HCEC 1CT (cell line): ENCODE measurements around the gene ITFG2.
A peak's percentile ranks its signal among the peaks of the same experiment; 100 is the strongest.

Source experiments
- DNase-seq: peaks from one replicate; pipeline ENCODE4 v3.0.0-alpha.2; 2017

The ITFG2 gene

DNA sequence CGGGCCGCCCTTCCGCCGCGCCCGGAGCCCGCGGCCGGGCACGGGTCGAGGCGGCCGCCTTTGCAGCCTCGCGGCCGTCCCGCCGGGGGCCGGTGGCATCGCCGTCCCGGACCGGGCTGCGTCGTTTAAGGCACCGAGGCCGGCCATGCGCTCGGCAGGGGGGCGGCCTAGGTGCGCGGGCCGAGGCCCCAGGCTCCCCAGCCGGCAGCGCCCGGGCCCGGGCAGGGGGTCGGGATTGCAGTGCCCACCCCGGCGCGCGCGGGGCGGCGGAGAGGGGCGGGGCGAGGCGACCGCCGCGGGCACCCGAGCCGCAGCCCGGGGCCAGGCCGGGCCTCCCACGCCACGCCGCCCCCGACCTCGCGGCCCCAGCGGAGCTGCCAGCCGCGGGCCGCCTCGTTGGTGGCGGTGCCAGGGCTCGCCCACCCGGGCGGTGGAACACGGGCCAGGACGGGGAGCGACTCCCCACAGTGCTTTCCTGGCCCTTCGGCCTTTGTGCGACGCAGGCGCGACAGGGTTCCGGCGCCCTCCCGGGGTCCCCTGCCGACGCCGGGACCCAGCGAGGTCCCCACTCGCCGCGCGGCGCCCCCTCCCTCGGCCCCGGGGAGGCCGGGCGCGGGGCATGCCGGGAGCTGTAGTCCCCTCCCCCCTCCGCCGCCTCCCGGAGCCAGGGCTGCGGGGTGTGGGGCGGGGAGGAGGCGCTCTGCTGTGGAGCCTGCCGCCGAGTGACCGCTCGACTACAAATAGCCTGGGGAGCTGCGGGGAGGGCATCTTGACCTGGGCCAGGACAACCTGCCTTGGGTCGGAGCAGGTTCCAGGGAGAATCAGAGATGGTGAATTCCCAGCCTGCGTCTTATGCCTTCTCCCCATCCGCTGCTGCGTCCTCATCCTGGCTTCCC, 16.9 kb upstream of the ITFG2 start:
- peak; percentile 49 for DNase-seq

DNA sequence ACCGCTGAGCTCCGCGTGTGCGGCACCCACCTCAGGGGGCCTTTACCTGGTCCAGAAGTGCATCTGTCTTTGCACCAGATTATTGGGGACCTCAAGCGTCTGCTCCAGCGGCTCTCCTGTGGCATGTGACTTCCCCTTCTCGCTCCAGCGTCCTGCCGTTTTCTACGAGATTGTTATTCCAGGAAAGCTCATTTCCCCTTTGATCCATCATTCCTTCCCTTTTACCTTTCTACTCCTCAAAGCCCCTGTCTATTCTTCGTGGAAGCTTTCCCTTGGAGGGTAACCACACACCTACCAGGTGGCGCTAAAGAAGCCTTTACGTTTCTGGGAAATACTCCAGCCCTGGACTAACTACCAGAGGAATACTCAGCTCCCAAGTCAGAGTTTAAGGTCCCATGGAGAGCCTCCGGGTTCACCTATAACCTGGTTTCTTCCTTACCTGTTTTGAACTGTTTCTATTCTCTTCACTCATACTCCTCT, 16.2 kb upstream of the ITFG2 start:
- no peak for DNase-seq

DNA sequence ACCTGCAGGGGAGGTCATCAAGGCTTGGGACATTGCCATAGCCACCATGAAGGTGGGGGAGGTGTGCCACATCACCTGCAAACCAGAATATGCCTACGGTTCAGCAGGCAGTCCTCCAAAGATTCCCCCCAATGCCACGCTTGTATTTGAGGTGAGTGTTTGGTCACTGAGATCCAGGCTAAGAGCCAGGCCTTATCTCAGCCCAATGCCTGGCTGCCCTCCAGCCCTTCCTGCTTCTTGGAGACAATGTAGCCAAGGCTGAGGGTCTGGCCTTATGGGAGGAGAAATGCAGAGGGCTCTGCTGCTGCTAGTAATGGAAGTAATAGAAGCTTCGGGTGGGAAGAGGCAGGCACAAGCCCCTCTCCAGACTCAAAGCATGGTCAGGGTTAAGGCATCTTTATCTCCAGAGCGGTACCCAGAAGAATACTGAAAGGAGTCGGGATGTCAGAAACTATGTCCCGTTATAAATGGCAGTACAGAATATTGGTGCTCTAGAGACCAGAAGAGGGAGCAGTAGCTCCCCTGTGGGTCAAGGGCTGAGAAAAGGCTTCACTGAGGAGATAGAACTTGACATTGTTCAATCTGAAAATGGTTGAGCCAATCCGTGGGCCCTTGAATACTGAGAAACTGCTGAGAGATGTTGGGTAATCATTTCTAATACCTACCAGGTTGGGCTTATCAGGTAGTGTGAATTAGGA, 14.6 kb upstream of the ITFG2 start:
- no peak for DNase-seq

DNA sequence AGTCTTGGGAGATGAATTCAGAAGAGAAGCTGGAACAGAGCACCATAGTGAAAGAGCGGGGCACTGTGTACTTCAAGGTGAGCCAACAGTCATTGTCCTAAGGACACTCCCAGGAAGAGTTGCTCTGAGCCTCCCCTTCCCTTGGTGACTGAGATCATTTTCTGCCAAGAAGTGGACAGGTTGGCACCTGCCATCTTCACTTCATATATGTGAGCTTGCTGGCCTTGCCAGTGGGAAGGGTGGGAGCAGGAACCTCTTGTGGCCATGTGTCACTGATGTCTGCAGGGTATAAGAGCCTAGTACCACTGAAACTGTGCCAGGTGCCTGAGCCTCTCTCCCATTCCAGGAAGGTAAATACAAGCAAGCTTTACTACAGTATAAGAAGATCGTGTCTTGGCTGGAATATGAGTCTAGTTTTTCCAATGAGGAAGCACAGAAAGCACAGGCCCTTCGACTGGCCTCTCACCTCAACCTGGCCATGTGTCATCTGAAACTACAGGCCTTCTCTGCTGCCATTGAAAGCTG, 12.4 kb upstream of the ITFG2 start:
- DNase-seq, result no peak

DNA sequence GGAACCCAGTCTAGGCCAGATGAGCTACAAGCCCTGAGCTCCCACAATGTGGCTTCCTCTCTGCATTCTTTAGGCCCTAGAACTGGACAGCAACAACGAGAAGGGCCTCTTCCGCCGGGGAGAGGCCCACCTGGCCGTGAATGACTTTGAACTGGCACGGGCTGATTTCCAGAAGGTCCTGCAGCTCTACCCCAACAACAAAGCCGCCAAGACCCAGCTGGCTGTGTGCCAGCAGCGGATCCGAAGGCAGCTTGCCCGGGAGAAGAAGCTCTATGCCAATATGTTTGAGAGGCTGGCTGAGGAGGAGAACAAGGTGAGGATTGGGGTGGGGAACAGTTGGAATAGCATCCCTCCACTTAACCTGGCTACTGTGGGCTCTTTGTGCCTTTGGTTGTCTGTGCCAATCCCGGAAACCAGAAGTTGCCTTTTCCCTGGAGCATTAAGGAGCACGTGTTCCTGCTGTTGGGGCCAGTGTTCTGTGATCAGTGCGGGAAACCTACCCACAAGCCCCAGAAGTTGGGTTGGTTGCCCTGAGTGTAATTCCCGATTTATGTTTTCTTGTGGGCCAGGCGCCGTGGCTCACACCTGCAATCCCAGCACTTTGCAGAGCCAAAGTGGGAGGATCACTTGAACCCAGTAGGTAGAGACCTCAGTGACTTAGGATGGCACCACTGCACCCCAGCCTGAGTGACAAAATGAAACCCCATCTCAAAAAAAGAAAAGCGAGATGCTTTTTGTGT, 11.3 kb upstream of the ITFG2 start:
- no peak for DNase-seq

DNA sequence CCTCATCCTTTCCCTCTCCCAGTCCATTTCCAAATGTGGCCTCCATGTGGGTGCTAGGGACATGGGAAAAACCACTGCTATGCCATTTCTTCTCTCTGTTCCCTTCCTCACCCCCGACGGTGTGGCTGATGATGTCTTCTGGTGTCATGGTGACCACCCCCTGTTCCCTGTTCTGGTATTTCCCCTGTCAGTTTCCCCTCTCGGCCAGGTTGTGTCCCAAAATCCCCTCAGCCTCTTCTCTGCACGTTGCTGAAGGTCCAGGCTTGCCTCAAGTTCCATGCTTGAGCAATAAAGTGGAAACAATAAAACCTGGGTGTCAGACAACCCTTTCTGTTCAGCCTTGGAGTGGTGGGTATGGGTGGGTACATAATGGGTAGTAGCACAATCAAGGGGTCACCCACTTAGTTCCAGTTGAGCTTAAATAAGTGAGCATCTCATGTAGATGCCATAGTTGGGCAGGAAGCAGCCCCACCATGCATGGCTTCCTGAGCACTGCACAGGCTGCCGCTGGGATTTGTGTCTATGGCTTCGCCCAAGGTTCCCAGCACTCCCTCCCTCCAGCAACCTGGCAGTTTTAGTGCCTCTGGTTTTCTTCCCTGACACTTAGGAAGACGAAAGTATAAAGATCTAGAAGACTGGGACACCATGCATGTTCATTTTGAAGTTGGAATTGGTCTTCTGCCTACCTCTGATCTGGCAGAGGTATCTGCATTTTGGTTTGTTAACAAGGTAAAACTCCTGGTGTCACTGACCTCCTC, 8.7 kb upstream of the ITFG2 start:
- no peak for DNase-seq

DNA sequence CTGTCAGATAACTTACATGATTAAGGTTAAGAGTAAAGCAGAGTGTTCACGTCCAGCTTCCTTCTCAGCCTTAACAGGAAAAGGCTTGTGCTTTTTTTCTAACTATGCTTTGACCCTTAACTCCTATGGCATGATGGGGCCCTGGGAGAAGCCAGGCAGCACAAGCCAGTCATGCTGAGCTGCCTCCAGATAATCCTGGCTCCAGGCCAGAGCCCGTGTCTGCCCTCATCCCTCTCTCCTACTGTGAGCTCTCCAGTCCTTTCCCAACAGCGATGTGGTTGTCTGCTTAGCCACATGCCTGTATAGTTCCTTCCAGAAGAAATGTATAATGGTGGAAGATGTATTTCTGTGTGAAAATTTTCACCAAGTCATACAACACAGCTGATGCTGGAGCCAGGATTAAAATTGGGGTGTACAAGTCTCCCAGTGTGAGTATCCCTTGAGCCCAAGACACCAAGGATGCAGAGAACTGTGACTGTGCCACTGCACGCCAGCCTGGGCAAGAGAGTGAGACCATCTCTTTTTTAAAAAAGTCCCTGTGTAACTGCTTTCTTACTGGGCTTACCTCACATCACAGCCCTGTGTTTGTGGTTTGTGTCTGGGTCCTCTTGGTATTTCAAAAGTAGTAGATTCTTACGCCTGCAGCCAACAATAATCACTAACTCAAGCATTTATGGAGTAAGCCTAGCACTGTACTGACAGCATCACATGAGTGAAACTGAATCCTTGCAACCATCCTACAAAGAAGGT, 7.9 kb upstream of the ITFG2 start:
- DNase-seq, result no peak

DNA sequence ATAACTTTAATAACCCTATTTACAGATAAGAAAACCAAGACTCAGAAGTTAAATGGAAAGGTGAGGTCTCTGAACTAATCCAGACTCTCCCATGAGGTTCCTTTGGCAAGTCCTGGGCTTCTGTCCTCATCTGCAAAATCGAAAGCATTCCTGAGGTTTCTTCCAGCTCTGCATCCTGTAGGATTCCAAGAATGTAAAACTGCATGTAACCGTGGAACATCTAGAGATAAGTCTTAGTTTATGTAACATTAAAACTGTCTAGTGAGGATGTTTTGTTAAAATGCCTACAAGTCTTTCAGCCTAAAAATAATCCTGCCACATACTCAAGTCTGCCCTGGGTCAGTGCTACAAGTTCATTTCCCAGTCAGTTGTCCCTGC, 7.3 kb upstream of the ITFG2 start:
- DNase-seq, result no peak

DNA sequence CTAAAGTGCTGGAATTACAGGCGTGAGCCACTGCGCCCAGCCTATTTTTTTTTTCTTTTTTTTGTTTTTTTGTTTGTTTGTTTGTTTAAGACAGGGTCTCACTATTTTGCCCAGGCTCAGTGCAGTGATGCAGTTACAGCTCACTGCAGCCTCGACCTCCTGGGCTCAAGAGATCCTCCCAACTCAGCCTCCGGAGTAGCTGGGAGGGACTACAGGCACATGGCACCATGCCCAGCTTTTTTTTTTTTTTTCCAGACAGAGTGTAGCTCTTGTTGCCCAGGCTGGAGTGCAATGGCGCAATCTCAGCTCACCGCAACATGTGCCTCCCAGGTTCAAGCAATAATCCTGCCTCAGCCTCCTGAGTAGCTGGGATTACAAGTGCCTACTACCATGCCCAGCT, 5.8 kb upstream of the ITFG2 start:
- no peak for DNase-seq

DNA sequence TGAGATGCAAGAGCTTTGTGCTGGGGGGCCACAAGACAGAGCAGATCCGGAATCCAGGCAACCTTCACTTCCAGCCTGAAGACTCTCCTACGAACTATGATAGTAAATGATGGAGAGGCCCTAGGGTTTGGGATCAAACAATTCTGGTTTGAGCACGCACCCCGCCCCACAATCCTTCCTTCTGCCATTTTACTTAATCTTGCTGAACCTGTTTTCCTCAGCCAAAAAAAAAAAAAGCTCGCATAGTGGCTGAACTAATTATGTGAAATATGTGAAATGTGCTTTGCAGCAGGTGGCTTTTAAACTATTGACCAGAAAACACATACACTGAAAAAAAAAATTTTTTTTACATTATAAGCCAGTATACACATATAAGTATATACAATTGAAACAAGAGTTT, 667 bp upstream of the ITFG2 start:
- no peak for DNase-seq

DNA sequence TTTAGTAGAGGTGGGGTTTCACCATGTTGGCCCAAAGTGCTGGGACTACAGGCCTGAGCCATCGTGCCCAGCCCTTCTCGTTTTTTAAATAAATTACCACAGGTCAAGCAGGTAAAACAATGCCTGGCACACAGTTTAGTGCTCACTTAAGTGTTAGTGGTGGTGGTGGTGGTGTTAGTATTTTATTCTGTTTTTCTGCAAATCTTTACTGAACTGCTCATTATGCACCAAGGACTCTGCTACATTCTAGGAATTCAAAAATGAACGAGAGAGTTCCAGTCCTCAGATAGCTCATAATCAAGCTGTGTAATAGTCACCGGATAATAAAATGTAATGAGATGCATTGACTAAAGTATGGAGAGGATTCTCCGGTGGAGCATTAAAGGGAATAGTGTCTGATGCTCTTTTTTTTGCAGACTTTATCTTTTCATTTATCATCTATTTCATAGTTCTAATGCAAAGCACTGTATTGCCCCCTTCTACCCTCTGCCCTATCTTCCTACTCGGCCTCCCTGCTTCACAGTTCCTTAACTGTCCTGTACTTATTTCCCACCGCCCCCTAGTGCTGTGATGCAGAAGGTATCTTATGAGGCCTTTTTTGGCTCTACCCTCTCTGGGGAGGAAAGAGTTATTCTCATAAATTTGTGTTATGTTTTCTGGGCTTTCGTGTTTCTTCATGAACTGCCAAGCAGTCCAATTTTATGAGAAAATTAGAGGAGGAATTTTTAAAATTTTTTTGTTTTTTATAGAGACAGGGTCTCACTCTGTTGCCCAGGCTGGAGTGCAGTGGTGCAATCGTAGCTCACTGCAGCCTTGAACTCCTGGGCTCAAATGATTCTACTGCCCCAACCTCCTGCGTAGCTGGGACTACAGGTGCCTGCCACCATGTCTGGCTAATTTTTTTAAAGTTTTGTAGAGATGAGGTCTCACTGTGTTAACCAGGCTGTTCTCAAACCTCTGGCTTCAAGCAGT, 1.0 kb downstream of the ITFG2 start:
- peak; percentile 65 for DNase-seq

DNA sequence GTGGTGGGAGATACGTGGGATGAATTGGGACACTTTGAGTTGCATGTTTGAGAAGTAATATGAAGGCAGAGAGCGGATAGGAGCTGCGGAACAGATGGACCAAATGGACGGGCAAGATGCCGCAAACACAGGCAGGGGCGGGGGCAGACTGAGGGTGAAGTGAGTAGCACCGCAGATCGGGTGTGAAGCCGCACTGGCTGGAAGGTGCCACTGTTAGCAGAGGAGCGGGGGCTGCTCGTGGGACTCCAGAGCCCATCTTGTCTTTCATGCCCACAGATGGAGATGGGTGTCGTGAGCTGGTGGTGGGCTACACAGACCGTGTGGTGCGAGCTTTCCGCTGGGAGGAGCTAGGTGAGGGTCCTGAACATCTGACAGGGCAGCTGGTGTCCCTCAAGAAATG, 7.3 kb downstream of the ITFG2 start:
- DNase-seq, result no peak

DNA sequence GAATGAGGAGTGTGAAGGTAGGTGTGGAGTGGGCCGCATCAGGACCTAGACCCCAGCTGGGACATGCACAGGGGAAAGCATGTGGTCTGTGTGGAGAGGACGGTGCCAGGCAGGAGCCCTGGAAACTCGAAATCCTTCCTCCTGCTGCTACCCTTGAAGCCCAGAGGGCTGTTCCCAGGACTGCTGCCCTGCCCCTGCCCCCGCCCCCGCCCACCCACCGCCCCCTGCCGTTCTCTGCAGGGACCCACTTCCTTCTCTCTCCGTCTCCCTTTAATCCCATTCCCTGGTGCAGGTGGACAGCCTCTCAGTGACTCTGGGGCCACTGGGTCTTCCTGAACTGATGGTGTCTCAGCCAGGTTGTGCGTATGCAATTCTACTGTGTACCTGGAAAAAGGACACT, 8.0 kb downstream of the ITFG2 start:
- no peak for DNase-seq

DNA sequence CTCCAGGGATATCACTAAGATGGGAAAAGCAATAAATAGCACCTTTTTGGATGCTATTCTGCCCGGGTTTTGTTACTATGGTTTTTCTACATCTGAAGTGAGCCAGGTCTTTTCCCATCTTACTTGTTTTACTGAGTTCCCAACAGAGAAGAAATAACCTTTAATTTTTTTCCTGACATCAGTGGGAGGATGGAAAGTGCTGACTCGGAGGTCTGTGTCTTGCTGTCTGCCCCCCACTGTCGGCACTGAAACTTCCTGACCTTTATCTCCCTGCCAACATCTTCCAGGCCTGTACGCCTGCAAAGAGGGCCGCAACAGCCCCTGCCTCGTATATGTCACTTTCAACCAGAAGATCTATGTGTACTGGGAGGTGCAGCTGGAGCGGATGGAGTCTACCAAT, 11.0 kb downstream of the ITFG2 start:
- DNase-seq, result no peak

DNA sequence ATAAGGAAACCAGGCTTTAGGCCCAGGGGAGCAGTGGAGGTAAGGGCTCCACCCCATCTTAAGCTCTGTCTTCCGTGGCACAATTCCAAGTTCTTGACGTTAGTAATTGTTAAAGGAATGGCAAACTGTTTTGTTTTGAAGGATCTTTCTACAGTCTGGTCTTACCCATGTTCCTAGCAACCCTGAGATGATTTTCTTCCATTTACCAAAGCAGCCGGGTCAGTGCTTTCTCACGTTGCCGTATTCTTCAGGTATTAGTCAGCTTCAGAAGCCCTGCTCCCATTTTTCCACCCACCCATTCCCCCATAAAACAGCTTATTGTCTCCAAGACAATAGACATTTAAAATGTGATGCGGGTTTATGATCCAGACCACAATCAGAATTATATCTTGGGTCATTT, 12.1 kb downstream of the ITFG2 start:
- no peak for DNase-seq

DNA sequence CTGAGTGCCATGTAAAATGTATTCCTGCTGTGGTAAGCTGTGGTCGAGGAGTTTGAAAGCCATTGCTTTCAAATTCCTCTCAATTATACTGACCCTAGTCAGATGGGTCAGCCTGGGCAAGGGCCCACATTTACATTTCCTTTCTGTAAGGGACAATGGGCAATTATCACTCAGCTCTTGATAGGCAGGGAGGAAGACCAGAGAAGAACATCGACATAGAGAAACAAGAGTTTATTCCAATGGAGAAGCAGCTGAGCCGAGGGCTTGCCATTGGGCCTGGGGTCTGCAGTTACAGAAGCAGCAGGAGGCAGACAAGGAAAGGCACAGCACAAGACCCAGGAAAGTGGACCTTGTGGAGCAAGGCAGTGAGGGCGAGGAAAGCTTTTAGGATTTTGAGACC, 12.7 kb downstream of the ITFG2 start:
- no peak for DNase-seq

DNA sequence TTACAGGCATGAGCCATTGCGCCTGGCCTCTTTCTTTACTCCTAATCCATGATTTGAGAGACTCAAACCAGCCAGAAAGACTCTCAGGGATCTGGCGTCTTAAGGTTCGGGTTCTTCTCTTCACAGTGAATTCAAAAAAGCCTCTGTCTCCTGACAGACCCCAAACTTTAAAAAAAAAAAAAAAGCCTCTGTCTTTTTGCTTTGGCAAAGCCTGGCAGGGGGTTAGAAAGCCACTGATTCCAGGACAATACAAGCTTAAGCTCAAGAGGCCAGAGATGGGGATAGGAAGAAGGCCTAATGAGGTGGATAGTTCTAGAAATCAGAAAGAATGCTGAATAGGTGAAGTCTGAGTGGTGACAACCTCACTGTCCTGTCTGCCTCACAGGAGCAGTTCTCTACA, 13.6 kb downstream of the ITFG2 start:
- no peak for DNase-seq

DNA sequence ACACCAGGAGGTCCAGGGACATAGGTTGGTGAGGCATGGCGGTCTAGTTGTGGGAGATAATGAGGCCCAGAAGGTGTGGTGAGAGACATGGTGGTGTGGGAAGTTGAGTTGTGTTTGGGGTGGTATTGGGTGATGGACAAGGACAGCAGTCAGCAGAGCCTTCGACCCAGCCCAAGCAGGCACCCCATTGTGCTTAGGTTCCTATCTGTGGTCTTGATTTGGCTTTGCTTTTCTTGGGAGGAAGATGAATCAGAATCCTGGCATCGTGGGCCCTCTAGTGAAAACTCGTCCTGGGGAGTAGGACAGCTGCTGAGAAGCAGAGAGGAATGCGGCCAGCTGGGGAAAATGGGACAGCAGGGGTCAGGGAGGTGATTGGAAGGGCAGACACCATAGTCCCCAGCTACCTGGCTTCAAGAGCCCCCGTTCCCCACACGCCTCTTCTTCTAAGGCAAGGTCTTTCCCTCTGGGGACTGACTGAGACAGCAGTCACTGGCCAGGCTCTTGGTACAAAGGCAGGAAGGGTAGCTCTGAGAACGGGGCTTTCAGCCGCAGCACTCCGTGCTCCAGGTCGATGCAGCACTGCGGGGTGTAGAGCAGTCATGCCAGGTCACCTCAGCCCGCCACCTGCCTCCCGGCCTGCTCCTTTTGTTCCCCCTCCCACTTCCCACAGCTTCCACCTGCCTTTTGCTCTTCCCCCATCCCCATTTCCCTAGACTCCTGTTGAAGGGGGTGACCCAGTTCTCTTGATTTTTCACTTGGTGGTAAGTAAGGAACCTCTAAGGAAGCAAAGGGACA, 14.4 kb downstream of the ITFG2 start:
- no peak for DNase-seq

DNA sequence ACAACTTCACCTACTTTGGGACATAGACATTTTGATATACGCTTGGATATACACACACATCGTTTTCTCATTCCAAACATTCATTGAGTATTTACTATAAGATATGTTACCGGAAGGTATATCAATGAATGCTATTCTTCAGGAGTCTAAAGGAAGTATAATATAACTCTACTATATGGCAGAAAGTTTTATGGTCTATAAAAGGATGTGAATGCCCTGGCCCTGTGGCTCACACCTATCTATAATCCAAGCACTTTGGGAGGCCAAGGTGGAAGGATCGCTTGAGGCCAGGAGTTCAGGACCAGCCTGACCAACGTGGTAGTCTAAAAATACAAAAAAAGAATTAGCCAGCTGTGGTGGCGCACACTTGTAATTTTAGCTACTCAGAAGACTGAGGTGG, 16.8 kb downstream of the ITFG2 start:
- DNase-seq, result no peak
